Measurements from ENCODE around the gene TGFBRAP1.

DNA sequence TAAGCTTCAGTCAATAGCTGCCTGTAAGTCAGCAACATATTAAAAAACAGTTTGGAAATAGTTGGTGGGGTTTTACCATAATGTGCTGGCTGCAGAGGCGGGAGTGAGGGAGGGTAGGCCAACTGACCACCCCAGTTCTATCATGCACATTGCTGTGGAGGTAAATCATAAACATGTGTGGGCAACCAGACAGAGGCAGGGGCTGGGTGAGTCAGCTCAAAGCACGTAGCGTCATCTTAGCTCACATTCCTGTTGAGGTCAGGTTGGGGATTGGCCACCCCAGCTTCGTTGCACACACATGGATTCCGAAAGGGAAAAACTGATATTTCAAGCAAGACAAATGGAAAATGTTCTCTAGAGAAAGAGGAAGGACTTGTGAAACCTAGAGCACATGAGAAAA, 68.5 kb downstream of the TGFBRAP1 start:
- TF ChIP-seq EZH2 (IDR thresholded peaks at IDR 0.05; ENCODE audit: low read depth) (no peak), CTCF (conservative IDR thresholded peaks at IDR 0.05) (no peak)

All from PC-9 (cell line).